SJCRH30 (cell line): ENCODE measurements around the gene SH2D2A. TPM values are rescaled to one million over a fixed set of nuclear protein-coding genes. Genes with fewer than 3 reads are reported as not detected.

Source experiments
- DNase-seq, 2 experiments: peaks; one replicate each; pipeline ENCODE4 v3.0.0-alpha.2; 2015 to 2020
- H3K27ac ChIP-seq: fragments of 250-450 bp; sonication (Bioruptor Pico); 2 replicates; pipeline ENCODE4 v1.5.1; 2020; ENCODE audit warnings: mild to moderate bottlenecking, moderate library complexity
- H3K27me3 ChIP-seq: fragments of 250-450 bp; sonication (Bioruptor Pico); 2 replicates; pipeline ENCODE4 v1.5.1; 2020; ENCODE audit warnings: mild to moderate bottlenecking, moderate library complexity
- H3K36me3 ChIP-seq: fragments of 250-450 bp; sonication (Bioruptor Pico); 2 replicates; pipeline ENCODE4 v1.5.1; 2020; ENCODE audit warnings: mild to moderate bottlenecking, moderate library complexity
- H3K4me1 ChIP-seq: fragments of 250-450 bp; sonication (Bioruptor Pico); 2 replicates; pipeline ENCODE4 v1.5.1; 2020; ENCODE audit warnings: mild to moderate bottlenecking, moderate library complexity
- H3K4me3 ChIP-seq: fragments of 250-450 bp; sonication (Bioruptor Pico); 2 replicates; pipeline ENCODE4 v1.5.1; 2020; ENCODE audit warnings: mild to moderate bottlenecking, moderate library complexity
- H3K9me3 ChIP-seq: fragments of 250-450 bp; sonication (Bioruptor Pico); replicated peaks from 2 replicates; pipeline ENCODE4 v1.5.1; 2020; ENCODE audit warnings: mild to moderate bottlenecking, moderate library complexity
- total RNA-seq: library from RNA; depleted of rRNA; stranded (reverse); fragments of >200 nt; shearing (Covaris generic); gene quantifications from 2 replicates; pipeline ENCODE4 v1.2.3, GENCODE V29; 2014

Gene SH2D2A
- total RNA-seq, 1 experiment from 2014 or later = not detected

DNA sequence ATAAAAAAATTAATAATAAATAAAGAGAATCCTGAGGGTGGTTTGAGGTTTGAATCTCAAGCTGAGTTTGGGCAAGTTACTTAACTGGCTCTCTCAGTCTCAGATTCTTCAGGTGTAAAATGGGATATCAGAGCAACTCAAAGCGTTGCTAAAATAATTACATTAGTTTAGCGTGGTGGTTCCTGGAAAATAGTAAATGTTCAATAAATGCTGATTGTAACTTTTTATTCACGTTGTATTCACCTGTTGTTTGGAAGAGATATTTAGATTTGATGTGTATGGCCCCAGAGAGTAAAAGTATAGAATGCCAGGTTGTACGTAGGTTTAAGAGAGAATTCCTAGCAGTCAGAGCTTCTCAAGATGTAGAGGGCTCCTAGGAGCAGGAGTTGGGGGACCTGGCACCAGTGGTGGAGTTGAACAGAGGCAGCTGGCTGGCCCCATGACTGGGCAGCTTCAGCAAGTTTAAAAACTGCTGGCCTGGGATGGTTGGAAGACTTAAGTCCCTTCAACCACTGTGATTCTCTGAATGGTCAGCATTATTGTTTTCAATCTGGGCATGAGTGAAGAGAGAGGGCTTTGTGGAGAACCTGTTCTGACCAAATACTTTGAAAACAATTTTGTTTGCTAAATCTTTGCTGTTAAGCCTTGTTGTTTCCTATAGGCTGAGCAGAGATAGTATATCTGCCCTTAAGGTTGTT lies 26.9 kb downstream of the SH2D2A start:
- Histone ChIP-seq H3K36me3 (peaks cover 42% of the 10 kb centered on the region), H3K27me3 (no peaks in the 10 kb centered on the region), H3K4me3 (no peak overlapping the region), H3K27ac (no peak overlapping the region), H3K9me3 (no peaks in the 10 kb centered on the region), H3K4me1 (no peaks in the 10 kb centered on the region)
- no peak for DNase-seq

- Histone ChIP-seq H3K4me3 (no peak overlapping the region), H3K27ac (no peak overlapping the region), H3K4me1 (no peaks in the 10 kb centered on the region), H3K36me3 (peaks cover 48% of the 10 kb centered on the region), H3K9me3 (no peaks in the 10 kb centered on the region), H3K27me3 (no peaks in the 10 kb centered on the region)
- DNase-seq = no peak
Measured at GRCh38 chr1:156788136-156788535, 28.5 kb downstream of the SH2D2A start.

- H3K36me3 ChIP-seq = peaks cover 46% of the 10 kb centered on the region
- no peaks in the 10 kb centered on the region for H3K4me1 ChIP-seq
Measured at GRCh38 chr1:156786640-156787039, 30.0 kb downstream of the SH2D2A start.

DNA sequence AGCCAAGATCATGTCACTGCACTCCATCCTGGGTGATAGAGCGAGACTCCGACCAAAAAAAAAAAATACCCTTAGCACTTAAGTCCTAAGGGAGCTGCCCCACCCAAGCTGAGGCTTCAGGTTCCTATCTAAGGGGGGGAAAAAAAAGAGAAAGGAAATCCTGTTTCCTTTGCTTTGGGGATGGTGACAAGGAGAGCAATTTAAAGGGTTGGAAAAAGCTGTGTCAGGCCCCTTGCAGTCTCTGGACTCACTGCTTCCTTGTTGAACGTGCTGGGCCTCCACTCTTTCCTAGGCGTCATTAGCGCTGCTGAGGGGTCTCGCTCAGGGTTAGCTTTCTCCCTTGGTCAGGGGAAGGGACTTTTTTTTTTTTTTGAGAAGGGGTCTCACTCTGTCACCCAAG lies 31.2 kb downstream of the SH2D2A start:
- H3K4me1 ChIP-seq = no peaks in the 10 kb centered on the region
- peaks cover 38% of the 10 kb centered on the region for H3K36me3 ChIP-seq
- no peak overlapping the region for H3K4me3 ChIP-seq

More at GRCh38 chr1:156786640-156787039, 30.0 kb downstream of the SH2D2A start:
- H3K4me3 ChIP-seq = no peak overlapping the region
- DNase-seq = no peak
- no peaks in the 10 kb centered on the region for H3K27me3 ChIP-seq
- H3K9me3 ChIP-seq = no peaks in the 10 kb centered on the region
- no peak overlapping the region for H3K27ac ChIP-seq

GRCh38 chr1:156781585-156782186 lies 35.0 kb downstream of the SH2D2A start:
- Histone ChIP-seq H3K36me3 (peaks cover 18% of the 10 kb centered on the region; the same call in 1 of the 2 replicates), H3K9me3 (no peaks in the 10 kb centered on the region), H3K4me1 (no peaks in the 10 kb centered on the region), H3K4me3 (no peak overlapping the region), H3K27me3 (no peaks in the 10 kb centered on the region), H3K27ac (no peak overlapping the region)
- DNase-seq = no peak

More for the DNA sequence above, 31.2 kb downstream of the SH2D2A start:
- H3K9me3 ChIP-seq = no peaks in the 10 kb centered on the region
- no peaks in the 10 kb centered on the region for H3K27me3 ChIP-seq
- DNase-seq = no peak
- H3K27ac ChIP-seq = no peak overlapping the region

GRCh38 chr1:156777573-156777972 lies 39.1 kb downstream of the SH2D2A start:
- DNase-seq = no peak
- H3K27ac ChIP-seq = no peak overlapping the region
- no peaks in the 10 kb centered on the region for H3K9me3 ChIP-seq

DNA sequence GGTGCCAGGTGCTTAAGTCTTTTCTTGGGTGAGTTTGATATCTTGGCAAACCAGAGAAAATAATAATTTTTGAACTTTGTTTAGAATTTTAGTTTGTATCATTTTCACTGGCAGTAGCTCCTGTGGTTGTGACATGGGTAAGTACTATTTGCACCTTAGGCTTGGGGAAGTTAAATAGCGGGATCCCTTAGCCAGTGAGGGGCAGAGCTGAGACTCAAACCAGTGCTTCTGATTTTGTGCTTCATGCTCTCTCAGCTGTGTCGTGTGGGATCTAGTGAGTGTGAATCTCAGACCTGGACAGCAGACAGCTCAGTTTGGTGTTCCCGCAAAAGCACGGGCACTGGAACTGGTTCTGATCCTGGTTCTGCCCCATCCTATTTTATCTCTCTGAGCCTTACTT lies 39.7 kb downstream of the SH2D2A start:
- H3K27me3 ChIP-seq = no peaks in the 10 kb centered on the region
- DNase-seq = no peak
- no peaks in the 10 kb centered on the region for H3K9me3 ChIP-seq
- peaks cover 8% of the 10 kb centered on the region for H3K36me3 ChIP-seq
- H3K4me1 ChIP-seq = no peaks in the 10 kb centered on the region
- no peak overlapping the region for H3K27ac ChIP-seq
- no peak overlapping the region for H3K4me3 ChIP-seq

More at GRCh38 chr1:156777573-156777972, 39.1 kb downstream of the SH2D2A start:
- peaks cover 9% of the 10 kb centered on the region for H3K36me3 ChIP-seq
- H3K27me3 ChIP-seq = no peaks in the 10 kb centered on the region
- H3K4me1 ChIP-seq = no peaks in the 10 kb centered on the region
- H3K4me3 ChIP-seq = no peak overlapping the region

GRCh38 chr1:156775799-156776198 lies 40.8 kb downstream of the SH2D2A start:
- Histone ChIP-seq H3K27me3 (no peaks in the 10 kb centered on the region), H3K27ac (no peak overlapping the region), H3K4me1 (no peaks in the 10 kb centered on the region), H3K9me3 (no peaks in the 10 kb centered on the region), H3K36me3 (peaks cover 9% of the 10 kb centered on the region), H3K4me3 (no peak overlapping the region)
- DNase-seq = no peak

GRCh38 chr1:156773607-156774006 lies 43.0 kb downstream of the SH2D2A start:
- Histone ChIP-seq H3K36me3 (peaks cover 13% of the 10 kb centered on the region), H3K4me3 (no peak overlapping the region), H3K4me1 (no peaks in the 10 kb centered on the region; the same call in 1 of the 2 replicates), H3K27ac (no peak overlapping the region), H3K27me3 (no peaks in the 10 kb centered on the region), H3K9me3 (no peaks in the 10 kb centered on the region)
- DNase-seq = no peak

- Histone ChIP-seq H3K27ac (no peak overlapping the region), H3K9me3 (no peaks in the 10 kb centered on the region), H3K4me1 (no peaks in the 10 kb centered on the region; the same call in 1 of the 2 replicates), H3K36me3 (peaks cover 13% of the 10 kb centered on the region), H3K4me3 (no peak overlapping the region), H3K27me3 (no peaks in the 10 kb centered on the region)
- no peak for DNase-seq
Measured at GRCh38 chr1:156772728-156773497, 43.7 kb downstream of the SH2D2A start.

GRCh38 chr1:156772222-156772621 lies 44.4 kb downstream of the SH2D2A start:
- no peak for DNase-seq
- Histone ChIP-seq H3K27ac (no peak overlapping the region), H3K9me3 (no peaks in the 10 kb centered on the region), H3K4me1 (no peaks in the 10 kb centered on the region; the same call in 1 of the 2 replicates), H3K27me3 (no peaks in the 10 kb centered on the region), H3K36me3 (peaks cover 13% of the 10 kb centered on the region), H3K4me3 (no peak overlapping the region)

- H3K27ac ChIP-seq = no peak overlapping the region
- no peaks in the 10 kb centered on the region for H3K27me3 ChIP-seq
- H3K4me1 ChIP-seq = peaks cover 3% of the 10 kb centered on the region; the same call in 1 of the 2 replicates
- peaks cover 12% of the 10 kb centered on the region for H3K36me3 ChIP-seq
- no peak for DNase-seq
- H3K4me3 ChIP-seq = peak overlapping the region; percentile 75
- no peaks in the 10 kb centered on the region for H3K9me3 ChIP-seq
Measured at GRCh38 chr1:156768610-156769295, 47.9 kb downstream of the SH2D2A start.

DNA sequence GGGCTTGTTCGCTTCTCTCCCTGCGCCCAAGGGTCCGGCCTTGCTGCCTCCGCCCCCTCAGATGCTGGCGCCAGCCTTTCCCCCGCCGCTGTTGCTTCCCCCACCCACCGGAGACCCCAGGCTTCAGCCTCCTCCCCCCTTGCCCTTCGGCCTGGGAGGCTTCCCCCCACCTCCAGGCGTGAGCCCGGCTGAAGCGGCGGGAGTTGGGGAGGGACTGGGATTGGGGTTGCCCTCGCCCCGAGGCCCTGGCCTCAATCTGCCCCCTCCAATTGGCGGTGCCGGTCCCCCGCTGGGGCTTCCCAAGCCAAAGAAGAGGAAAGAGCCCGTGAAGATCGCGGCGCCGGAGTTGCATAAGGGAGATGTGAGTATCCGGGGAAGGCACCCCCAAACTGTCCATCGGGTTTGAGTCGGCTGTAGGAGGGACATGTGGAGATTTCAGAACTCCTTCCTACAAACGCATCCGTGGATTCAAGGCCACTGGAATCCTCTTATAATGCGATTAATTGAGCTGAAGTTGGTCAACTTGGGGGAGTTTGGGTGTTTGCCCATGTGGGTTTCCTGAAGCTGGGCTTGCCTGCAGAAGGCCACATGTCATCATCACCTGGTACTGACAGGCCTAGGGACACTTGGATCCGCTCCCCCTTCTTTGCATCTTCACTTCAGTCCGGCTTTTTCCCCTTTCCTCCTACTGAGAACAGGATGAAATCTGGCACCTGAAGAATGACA lies 48.6 kb downstream of the SH2D2A start:
- peak overlapping the region; percentile 75 for H3K4me3 ChIP-seq
- H3K9me3 ChIP-seq = no peaks in the 10 kb centered on the region
- peak overlapping the region; percentile 76 for H3K27ac ChIP-seq
- H3K36me3 ChIP-seq = peaks cover 9% of the 10 kb centered on the region; the same call in 1 of the 2 replicates
- peak; percentile 42 to 47 for DNase-seq
- H3K27me3 ChIP-seq = no peaks in the 10 kb centered on the region
- peaks cover 3% of the 10 kb centered on the region; the same call in 1 of the 2 replicates for H3K4me1 ChIP-seq
